DOHH2 (cell line): ENCODE measurements around the gene NAV2.

ENCODE experiments used
- H3F3A ChIP-seq: fragments of 200-600 bp; sonication (generic), shearing (Covaris generic); 2 replicates; pipeline ENCODE4 v1.6.0; 2016; ENCODE audit warnings: antibody characterized with exemption, mild to moderate bottlenecking; ENCODE audit not compliant: control insufficient read depth, insufficient read depth
- H3K27ac ChIP-seq: fragments of 200-600 bp; sonication (generic); 2 replicates; pipeline ENCODE4 v1.5.1; 2014; ENCODE audit warnings: low read depth, mild to moderate bottlenecking, low read length, moderate library complexity
- H3K27me3 ChIP-seq: fragments of 200-600 bp; sonication (generic); 2 replicates; pipeline ENCODE4 v1.6.1; 2014; ENCODE audit warnings: mild to moderate bottlenecking, low read length, mixed read lengths; ENCODE audit not compliant: control insufficient read depth
- H3K36me3 ChIP-seq: fragments of 200-600 bp; sonication (generic); 2 replicates; pipeline ENCODE4 v1.6.1; 2014; ENCODE audit warnings: mild to moderate bottlenecking, low read length, moderate library complexity, mixed read lengths; ENCODE audit not compliant: control insufficient read depth
- H3K4me1 ChIP-seq: fragments of 200-600 bp; sonication (generic); 2 replicates; pipeline ENCODE4 v1.6.1; 2014; ENCODE audit warnings: mild to moderate bottlenecking, low read length, mixed read lengths; ENCODE audit not compliant: control insufficient read depth
- H3K4me2 ChIP-seq: fragments of 200-600 bp; sonication (generic); 2 replicates; pipeline ENCODE4 v1.6.0; 2014; ENCODE audit warnings: mild to moderate bottlenecking, low read length, moderate library complexity
- H3K4me3 ChIP-seq: fragments of 200-600 bp; sonication (generic); 2 replicates; pipeline ENCODE4 v1.5.1; 2014; ENCODE audit warnings: mild to moderate bottlenecking, low read length, mixed read lengths
- H3K79me2 ChIP-seq: fragments of 200-600 bp; sonication (generic); 2 replicates; pipeline ENCODE4 v1.6.1; 2014; ENCODE audit warnings: mild to moderate bottlenecking, low read length, mixed read lengths; ENCODE audit not compliant: control insufficient read depth
- H3K9me2 ChIP-seq: fragments of 200-600 bp; sonication (generic); replicated peaks from 2 replicates; pipeline ENCODE4 v1.6.1; 2014; ENCODE audit warnings: mild to moderate bottlenecking, low read length, mixed read lengths; ENCODE audit not compliant: control insufficient read depth
- H3K9me3 ChIP-seq: fragments of 200-600 bp; sonication (generic); 2 replicates; pipeline ENCODE4 v1.6.1; 2014; ENCODE audit warnings: antibody characterized with exemption, low read length, mixed read lengths; ENCODE audit not compliant: control insufficient read depth, insufficient read depth
- H4K20me1 ChIP-seq: fragments of 200-600 bp; sonication (generic); 2 replicates; pipeline ENCODE4 v1.6.0; 2014; ENCODE audit warnings: low read depth, mild to moderate bottlenecking, antibody characterized with exemption, low read length, moderate library complexity; ENCODE audit not compliant: control insufficient read depth, insufficient read depth
- CTCF ChIP-seq: fragments of 200-600 bp; sonication (generic); IDR thresholded peaks from one replicate; pipeline ENCODE4 v1.5.1; 2014; ENCODE audit warnings: antibody characterized with exemption, mild to moderate bottlenecking, low read depth, low read length; ENCODE audit not compliant: poor library complexity, severe bottlenecking
- EZH2phosphoT487 ChIP-seq: fragments of 200-600 bp; sonication (generic); IDR thresholded peaks from 2 replicates; pipeline ENCODE4 v1.6.1; 2017; ENCODE audit warnings: borderline replicate concordance, mild to moderate bottlenecking, antibody characterized with exemption, low read length, moderate library complexity, mixed read lengths

The NAV2 gene

GRCh38 chr11:19936461-19936860, 223.8 kb downstream of the NAV2 start:
- Histone ChIP-seq H3K79me2 (no peaks in the 10 kb centered on the region), H3K9me3 (no peaks in the 10 kb centered on the region), H3F3A (no peaks in the 10 kb centered on the region), H3K9me2 (no peaks in the 10 kb centered on the region), H4K20me1 (no peaks in the 10 kb centered on the region), H3K4me3 (no peak overlapping the region), H3K27ac (no peak overlapping the region), H3K4me2 (no peak overlapping the region), H3K36me3 (no peaks in the 10 kb centered on the region), H3K4me1 (peaks cover 13% of the 10 kb centered on the region), H3K27me3 (no peaks in the 10 kb centered on the region)
- TF ChIP-seq CTCF (no peak), EZH2phosphoT487 (no peak)

- Histone ChIP-seq H3K27me3 (no peaks in the 10 kb centered on the region), H3K4me3 (no peak overlapping the region), H3K9me3 (no peaks in the 10 kb centered on the region), H3K36me3 (no peaks in the 10 kb centered on the region), H3K9me2 (no peaks in the 10 kb centered on the region), H3K4me2 (peak overlapping the region; percentile 25), H4K20me1 (no peaks in the 10 kb centered on the region), H3K79me2 (no peaks in the 10 kb centered on the region), H3K27ac (no peak overlapping the region), H3F3A (no peaks in the 10 kb centered on the region), H3K4me1 (peaks cover 15% of the 10 kb centered on the region)
- TF ChIP-seq CTCF, result peak; percentile 81
- no peak for TF ChIP-seq EZH2phosphoT487
These were observed 225.7 kb downstream of the NAV2 start for GRCh38 chr11:19938169-19938856.

- Histone ChIP-seq H3F3A (no peaks in the 10 kb centered on the region), H3K4me1 (peaks cover 15% of the 10 kb centered on the region), H3K9me3 (no peaks in the 10 kb centered on the region), H3K4me3 (no peak overlapping the region), H3K79me2 (no peaks in the 10 kb centered on the region), H3K27me3 (no peaks in the 10 kb centered on the region), H3K27ac (no peak overlapping the region), H3K4me2 (peak overlapping the region; percentile 25), H4K20me1 (no peaks in the 10 kb centered on the region), H3K36me3 (no peaks in the 10 kb centered on the region), H3K9me2 (no peaks in the 10 kb centered on the region)
- no peak for TF ChIP-seq CTCF
- TF ChIP-seq EZH2phosphoT487, result no peak
These were observed 226.2 kb downstream of the NAV2 start for GRCh38 chr11:19938866-19939265.
